ENCODE results near the gene RNF125. TPM values are rescaled to one million over a fixed set of nuclear protein-coding genes. Genes with fewer than 3 reads are reported as not detected.
A peak's percentile ranks its signal among the peaks of the same experiment; 100 is the strongest.
"Not testable (repeated sequence)": the region's sequence is repeated elsewhere in the genome, so short reads cannot be mapped to it uniquely, and the experiment has no call there.

The RNF125 gene
- total RNA-seq, 1 donor from 2014 or later: 8.6 TPM

- no peak for TF ChIP-seq CTCF (IDR thresholded peaks at IDR 0.05)
- intact Hi-C loops (cut with DNase I): no loop called here
- Histone ChIP-seq H3K36me3 (no peaks in the 10 kb centered on the region), H3K4me1 (no peaks in the 10 kb centered on the region), H3K9me3 (no peaks in the 10 kb centered on the region), H3K27me3 (no peaks in the 10 kb centered on the region), H3K27ac (no peak overlapping the region), H3K4me3 (no peak overlapping the region)
- DNase-seq (ENCODE audit: low spot score in 2 of 2): no peak
These were observed 65.2 kb downstream of the RNF125 start for GRCh38 chr18:32083781-32084180.

GRCh38 chr18:32086881-32087280, 68.3 kb downstream of the RNF125 start:
- no peak for DNase-seq (ENCODE audit: low spot score in 2 of 2)
- no peak overlapping the region for H3K27ac ChIP-seq
- H3K4me3 ChIP-seq: no peak overlapping the region
- no peak for TF ChIP-seq CTCF (IDR thresholded peaks at IDR 0.05)
- H3K36me3 ChIP-seq: no peaks in the 10 kb centered on the region
- no peaks in the 10 kb centered on the region for H3K9me3 ChIP-seq
- no peaks in the 10 kb centered on the region for H3K27me3 ChIP-seq
- intact Hi-C loops (cut with DNase I): no loop called here
- H3K4me1 ChIP-seq: peaks cover 0 to 3% of the 10 kb centered on the region in 2 donors

- intact Hi-C loops (cut with DNase I): loop anchor here (5.0 to 10.0 kb wide), 2 partner anchors 264 to 381 kb away; partner anchors contain the start of gene GAREM1
- H3K27me3 ChIP-seq; H3K36me3 ChIP-seq; DNase-seq (ENCODE audit: low spot score in 2 of 2); H3K9me3 ChIP-seq: not testable (repeated sequence)
- peaks cover 0 to 12% of the 10 kb centered on the region in 2 donors for H3K4me1 ChIP-seq
- peak overlapping the region in 1 of 2 donors; percentile 96 for H3K4me3 ChIP-seq
- peak overlapping the region; percentile 99 to 100 for H3K27ac ChIP-seq
These were observed 72.2 kb downstream of the RNF125 start for GRCh38 chr18:32090831-32091230.

GRCh38 chr18:32091325-32091723, 72.7 kb downstream of the RNF125 start:
- peaks cover 0 to 12% of the 10 kb centered on the region in 2 donors for H3K4me1 ChIP-seq
- peak overlapping the region; percentile 89 to 96 for H3K4me3 ChIP-seq
- no peaks in the 10 kb centered on the region for H3K27me3 ChIP-seq
- no peak for DNase-seq (ENCODE audit: low spot score in 2 of 2)
- no peak for TF ChIP-seq CTCF (IDR thresholded peaks at IDR 0.05)
- peak overlapping the region; percentile 99 to 100 for H3K27ac ChIP-seq
- intact Hi-C loops (cut with DNase I): loop anchor here (5.0 to 10.0 kb wide), 2 partner anchors 263 to 381 kb away; partner anchors contain the start of gene GAREM1
- H3K36me3 ChIP-seq: no peaks in the 10 kb centered on the region
- H3K9me3 ChIP-seq: no peaks in the 10 kb centered on the region

GRCh38 chr18:32091724-32092421, 73.2 kb downstream of the RNF125 start, which contains the start of gene RNF138:
TSS of gene RNF138 (plus strand) at chr18:32091874. CDS start at chr18:32092777, 903 bp downstream.
- Histone ChIP-seq H3K27me3 (no peaks in the 10 kb centered on the region), H3K36me3 (no peaks in the 10 kb centered on the region), H3K4me1 (peaks cover 0 to 12% of the 10 kb centered on the region in 2 donors), H3K9me3 (no peaks in the 10 kb centered on the region), H3K4me3 (peak within 1 kb of the TSS; percentile 89 to 96), H3K27ac (peak within 1 kb of the TSS; percentile 99 to 100)
- DNase-seq (ENCODE audit: low spot score in 2 of 2): peak; percentile 53 to 93
- TF ChIP-seq CTCF (IDR thresholded peaks at IDR 0.05): no peak
- intact Hi-C loops (cut with DNase I): loop anchor here (1.0 to 10.0 kb wide), 4 partner anchors 149 to 380 kb away; partner anchors contain the start of genes GAREM1 and TRAPPC8

- Histone ChIP-seq H3K36me3 (no peaks in the 10 kb centered on the region), H3K27me3 (no peaks in the 10 kb centered on the region), H3K9me3 (no peaks in the 10 kb centered on the region), H3K4me3 (peak overlapping the region; percentile 89 to 96), H3K4me1 (peaks cover 0 to 12% of the 10 kb centered on the region in 2 donors), H3K27ac (peak overlapping the region; percentile 99 to 100)
- no peak for TF ChIP-seq CTCF (IDR thresholded peaks at IDR 0.05)
- DNase-seq (ENCODE audit: low spot score in 2 of 2): peak; percentile 92 to 99
- intact Hi-C loops (cut with DNase I): loop anchor here (1.0 to 10.0 kb wide), 4 partner anchors 149 to 380 kb away; partner anchors contain the start of genes GAREM1 and TRAPPC8
These were observed 73.9 kb downstream of the RNF125 start for GRCh38 chr18:32092422-32093101.
